Stimulated activated naive CD8-positive, alpha-beta T cell treated with anti-CD3 and anti-CD28 coated beads, Interleukin-15, amount 100 ng/mL, for 72 hours (primary cell): ENCODE results near the gene LTBP1.

Experiments
- ATAC-seq: fragments of 150-1000 bp; cut with Tn5 transposase; 2 replicates; pipeline ENCODE4 v1.10.0; 2021; ENCODE audit warnings: mild to moderate bottlenecking, moderate library complexity
- DNase-seq, 2 donors: peaks; one replicate each; pipeline ENCODE4 v3.0.0; 2021 to 2022
- H3K27ac Mint-ChIP-seq, 2 donors: one replicate each; pipeline ENCODE4 v1.8.0; 2022; ENCODE audit warnings: mild to moderate bottlenecking in 2 of 2, mixed read lengths in 2 of 2, moderate library complexity in 2 of 2
- H3K27me3 Mint-ChIP-seq: one replicate; pipeline ENCODE4 v1.8.0; 2022; ENCODE audit warnings: mixed read lengths
- H3K4me1 Mint-ChIP-seq: one replicate; pipeline ENCODE4 v1.8.0; 2022; ENCODE audit warnings: mild to moderate bottlenecking, mixed read lengths
- H3K4me3 Mint-ChIP-seq, 2 donors: one replicate each; pipeline ENCODE4 v1.8.0; 2022; ENCODE audit warnings: mild to moderate bottlenecking in 2 of 2, mixed read lengths in 2 of 2, moderate library complexity in 1 of 2
- H3K9me3 Mint-ChIP-seq, 2 donors: one replicate each; pipeline ENCODE4 v1.8.0; 2022; ENCODE audit warnings: mixed read lengths in 2 of 2

The LTBP1 gene

DNA sequence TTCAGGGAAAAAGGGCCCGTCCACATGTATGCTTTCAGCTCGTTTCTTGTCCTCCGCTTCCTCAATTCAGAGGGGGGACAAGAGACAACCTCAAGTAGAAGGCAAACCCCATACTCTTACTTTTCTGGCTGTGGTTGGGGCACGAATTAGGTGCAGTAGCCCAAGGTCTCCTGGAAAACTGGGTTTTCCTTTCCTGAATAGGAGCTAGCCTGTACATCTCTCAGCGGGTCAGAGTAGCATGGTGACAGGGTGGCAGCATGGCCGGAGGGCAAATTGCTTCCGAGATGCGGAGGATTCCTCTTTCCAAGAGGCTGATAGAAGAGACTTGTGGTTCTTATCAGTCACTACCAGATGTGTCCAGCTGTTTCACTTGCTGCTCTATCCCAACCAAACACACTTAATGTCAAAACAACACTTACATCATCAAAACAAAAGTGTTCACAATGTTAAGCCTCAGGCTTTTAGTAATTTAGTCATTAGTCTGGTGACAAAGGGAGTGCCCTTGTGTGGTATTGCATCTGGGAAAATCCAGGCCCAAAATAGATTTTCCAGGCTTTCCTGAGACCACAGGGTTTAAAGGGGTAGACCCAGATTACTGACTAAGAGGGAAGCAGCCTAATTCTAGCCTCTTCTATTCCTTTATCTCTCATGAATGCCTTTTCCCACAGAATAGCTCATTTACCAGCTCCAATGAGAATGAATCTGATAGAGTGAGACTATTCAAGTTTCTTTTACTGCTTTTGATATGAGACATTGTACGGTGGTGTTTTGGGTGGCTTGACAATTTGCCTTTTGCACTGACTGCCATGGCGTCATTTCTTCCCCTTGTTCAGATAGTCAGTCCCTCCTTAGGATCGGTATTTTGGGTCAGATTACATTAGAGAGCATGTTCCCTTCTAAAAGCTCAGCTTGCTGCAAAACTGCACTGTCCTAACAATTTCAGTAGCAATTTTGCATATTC is 162.0 kb downstream of the LTBP1 start:
- DNase-seq = no peak
- no peak overlapping the region for H3K27ac Mint-ChIP-seq
- H3K9me3 Mint-ChIP-seq = no peaks in the 10 kb centered on the region
- ATAC-seq = no peak
- H3K4me1 Mint-ChIP-seq = no peaks in the 10 kb centered on the region
- peaks cover 41% of the 10 kb centered on the region for H3K27me3 Mint-ChIP-seq
- no peak overlapping the region for H3K4me3 Mint-ChIP-seq

DNA sequence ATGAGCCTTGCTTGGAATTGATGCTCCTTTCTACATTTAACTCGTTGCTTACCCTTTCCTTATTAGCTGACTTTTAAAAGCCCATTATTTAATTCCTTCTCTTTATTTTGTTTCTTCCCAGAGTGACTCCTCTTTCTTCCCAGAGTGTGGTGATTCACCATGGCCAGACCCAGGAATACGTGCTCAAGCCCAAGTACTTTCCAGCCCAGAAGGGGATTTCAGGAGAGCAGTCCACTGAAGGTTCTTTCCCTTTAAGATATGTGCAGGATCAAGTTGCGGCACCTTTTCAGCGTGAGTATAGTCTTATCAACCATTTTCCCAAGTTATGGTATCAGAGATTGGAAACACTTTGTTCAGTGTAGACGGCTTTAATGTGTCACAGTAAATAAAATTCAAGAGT is 163.7 kb downstream of the LTBP1 start:
- ATAC-seq (no peak), DNase-seq (no peak)
- peaks cover 33% of the 10 kb centered on the region for H3K27me3 Mint-ChIP-seq
- H3K9me3 Mint-ChIP-seq = no peaks in the 10 kb centered on the region
- no peaks in the 10 kb centered on the region for H3K4me1 Mint-ChIP-seq
- H3K27ac Mint-ChIP-seq = no peak overlapping the region
- H3K4me3 Mint-ChIP-seq = no peak overlapping the region

DNA sequence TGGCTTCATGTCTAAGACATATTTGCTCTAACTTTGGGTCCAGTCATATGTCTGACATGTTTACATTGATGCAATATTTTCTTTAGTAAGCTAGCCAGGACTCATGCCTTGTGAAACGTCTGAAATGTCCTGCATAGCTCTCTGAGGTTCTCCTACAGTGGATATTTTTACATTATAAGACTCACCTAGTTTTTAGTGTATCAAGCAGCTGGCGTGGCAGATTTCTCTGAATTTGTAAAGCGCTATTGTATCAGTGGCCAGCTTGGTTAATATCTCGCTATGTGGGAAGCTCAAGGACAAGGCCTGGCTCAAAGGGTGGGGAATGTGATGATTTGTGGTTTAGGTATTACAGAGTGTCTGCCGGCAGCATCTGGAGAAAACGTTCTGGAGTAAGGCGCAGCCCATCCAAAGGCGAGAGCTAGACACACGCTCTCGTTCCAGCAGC is 164.3 kb downstream of the LTBP1 start:
- no peak overlapping the region for H3K4me3 Mint-ChIP-seq
- no peak for ATAC-seq

DNA sequence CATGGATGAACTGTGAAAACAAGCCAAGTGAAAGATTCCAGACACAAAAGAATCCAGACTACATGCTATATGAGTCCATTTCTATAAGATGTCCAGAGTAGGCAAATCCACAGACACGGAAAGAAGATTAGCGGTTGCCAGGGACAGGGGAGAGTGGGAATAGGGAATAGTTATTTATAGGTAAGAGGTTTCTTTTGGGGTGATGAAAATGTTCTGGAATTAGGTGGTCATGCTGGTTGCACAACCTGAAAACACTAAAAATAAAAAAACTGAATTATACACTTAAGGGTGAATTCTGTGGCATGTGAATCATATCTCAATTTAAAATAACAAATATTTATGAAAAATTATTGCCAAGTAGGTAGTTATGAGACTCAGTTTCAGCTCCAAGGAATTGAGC is 168.4 kb downstream of the LTBP1 start:
- no peak for ATAC-seq
- H3K4me3 Mint-ChIP-seq = no peak overlapping the region
- no peaks in the 10 kb centered on the region for H3K4me1 Mint-ChIP-seq
- no peak overlapping the region for H3K27ac Mint-ChIP-seq
- DNase-seq = no peak
- peaks cover 0 to 1% of the 10 kb centered on the region in 2 donors for H3K9me3 Mint-ChIP-seq
- peaks cover 22% of the 10 kb centered on the region for H3K27me3 Mint-ChIP-seq

More for the DNA sequence above, 164.3 kb downstream of the LTBP1 start:
- no peaks in the 10 kb centered on the region for H3K4me1 Mint-ChIP-seq
- peaks cover 33% of the 10 kb centered on the region for H3K27me3 Mint-ChIP-seq
- H3K27ac Mint-ChIP-seq = peak overlapping the region in 1 of 2 donors; percentile 12
- no peaks in the 10 kb centered on the region for H3K9me3 Mint-ChIP-seq
- no peak for DNase-seq

DNA sequence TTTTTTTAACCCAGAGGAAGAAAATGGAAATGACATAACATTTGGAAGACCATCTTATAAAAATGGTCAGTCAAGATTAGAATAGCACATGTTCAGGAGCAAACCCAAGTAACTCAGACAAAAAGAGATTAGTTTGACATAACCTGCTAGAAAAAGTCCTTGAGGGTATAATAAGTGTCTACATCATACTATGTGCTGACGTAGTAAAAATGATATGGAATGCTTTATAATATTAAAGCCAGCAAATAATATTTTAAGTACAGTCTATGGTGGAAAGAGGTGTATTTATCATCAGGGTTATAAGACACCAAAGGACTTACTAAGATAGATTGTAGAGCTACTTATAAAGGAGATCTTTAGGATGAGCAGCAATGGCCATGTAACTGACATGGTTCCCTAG is 169.0 kb downstream of the LTBP1 start:
- H3K4me1 Mint-ChIP-seq = no peaks in the 10 kb centered on the region
- peaks cover 0 to 5% of the 10 kb centered on the region in 2 donors for H3K9me3 Mint-ChIP-seq
- ATAC-seq = no peak
- DNase-seq = no peak
- no peak overlapping the region for H3K4me3 Mint-ChIP-seq
- H3K27ac Mint-ChIP-seq = no peak overlapping the region
- H3K27me3 Mint-ChIP-seq = peaks cover 17% of the 10 kb centered on the region

DNA sequence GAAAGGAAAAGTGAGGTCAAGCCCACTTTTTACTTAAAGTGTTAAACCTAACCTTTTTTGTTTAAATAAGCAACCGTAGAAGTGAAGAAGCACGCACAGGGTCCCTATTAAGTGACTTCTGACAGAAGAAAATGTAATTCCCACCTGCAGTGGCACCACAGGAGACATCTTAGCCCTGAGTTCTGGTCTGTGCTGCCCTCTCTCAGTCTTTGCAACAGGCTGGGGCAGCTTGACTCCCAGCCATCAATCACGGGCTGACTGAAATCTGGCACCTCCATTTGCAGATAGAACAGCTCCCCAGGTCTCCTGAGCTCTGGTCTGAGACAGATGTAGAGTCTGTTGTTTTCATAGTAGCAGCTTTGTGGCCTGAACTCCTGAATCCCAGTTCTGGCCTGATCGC is 170.0 kb downstream of the LTBP1 start:
- Mint-ChIP-seq H3K4me3 (no peak overlapping the region), H3K9me3 (peaks cover 0 to 5% of the 10 kb centered on the region in 2 donors), H3K27me3 (peaks cover 9% of the 10 kb centered on the region), H3K4me1 (no peaks in the 10 kb centered on the region), H3K27ac (no peak overlapping the region)
- DNase-seq = no peak
- no peak for ATAC-seq

DNA sequence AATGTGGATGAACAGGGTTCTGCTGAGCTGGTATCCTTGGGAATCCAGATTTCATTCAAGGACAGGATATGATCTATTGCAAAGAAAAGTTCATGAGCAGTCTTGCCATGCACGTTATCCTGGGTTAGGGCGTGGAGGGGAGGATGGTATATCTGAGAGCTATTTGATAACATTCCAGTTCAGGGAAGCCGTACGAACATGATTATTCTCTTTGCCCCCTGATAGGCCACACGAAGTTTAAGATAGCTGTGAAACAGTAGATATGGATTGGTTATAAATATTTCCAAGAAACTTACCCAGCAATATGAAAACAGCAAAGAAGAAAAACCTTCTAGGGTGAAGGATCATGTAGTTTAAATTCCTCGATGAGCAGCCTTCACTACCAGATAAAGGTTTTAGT is 171.9 kb downstream of the LTBP1 start:
- ATAC-seq (no peak), DNase-seq (no peak)
- H3K4me1 Mint-ChIP-seq = no peaks in the 10 kb centered on the region
- peaks cover 9% of the 10 kb centered on the region for H3K27me3 Mint-ChIP-seq
- no peak overlapping the region for H3K27ac Mint-ChIP-seq
- H3K4me3 Mint-ChIP-seq = no peak overlapping the region
- H3K9me3 Mint-ChIP-seq = peaks cover 0 to 5% of the 10 kb centered on the region in 2 donors

DNA sequence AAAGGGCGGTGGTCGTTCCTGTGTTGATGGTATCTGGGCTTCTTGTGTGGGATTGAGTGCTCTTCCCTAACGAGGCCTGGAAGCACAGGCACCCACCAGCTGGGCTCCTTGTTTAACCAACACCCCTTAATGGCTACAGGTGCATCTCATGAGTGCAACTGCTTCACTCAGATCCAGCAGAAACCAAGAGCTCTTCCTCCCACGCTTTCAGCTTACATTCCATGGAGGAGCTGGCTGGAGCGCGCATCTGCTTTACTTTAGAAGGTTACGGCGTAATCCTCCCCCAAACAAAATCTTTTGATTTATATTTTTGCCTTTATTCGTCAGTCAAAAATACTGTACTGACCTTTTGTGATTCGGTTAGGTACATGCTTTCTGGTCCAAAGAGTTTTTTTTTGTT is 174.7 kb downstream of the LTBP1 start:
- Mint-ChIP-seq H3K4me1 (no peaks in the 10 kb centered on the region), H3K9me3 (peaks cover 0 to 5% of the 10 kb centered on the region in 2 donors), H3K27me3 (peaks cover 9% of the 10 kb centered on the region), H3K4me3 (no peak overlapping the region), H3K27ac (no peak overlapping the region)
- DNase-seq = no peak
- no peak for ATAC-seq

DNA sequence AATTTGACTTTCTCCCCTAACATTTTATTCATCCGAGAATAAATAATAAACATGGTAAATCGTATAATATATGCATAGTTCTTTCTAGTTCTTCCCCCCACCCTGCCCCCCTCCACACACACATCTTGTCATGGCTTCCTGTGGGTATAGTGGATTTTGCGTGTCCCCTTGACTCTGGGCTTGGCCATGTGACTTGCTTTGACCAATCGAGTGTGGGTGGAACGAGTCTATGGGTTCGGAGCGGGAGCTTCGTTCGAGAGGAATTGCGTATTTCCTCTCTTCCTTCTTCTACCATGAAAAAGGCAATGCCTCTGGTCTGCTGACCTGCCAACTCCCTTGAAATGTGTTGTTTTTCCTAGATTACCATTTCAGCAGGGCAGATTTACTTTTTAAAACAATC is 175.2 kb downstream of the LTBP1 start:
- Mint-ChIP-seq H3K9me3 (peaks cover 0 to 5% of the 10 kb centered on the region in 2 donors), H3K4me1 (no peaks in the 10 kb centered on the region), H3K27me3 (peaks cover 9% of the 10 kb centered on the region), H3K4me3 (no peak overlapping the region), H3K27ac (no peak overlapping the region)
- DNase-seq = no peak
- ATAC-seq = no peak

DNA sequence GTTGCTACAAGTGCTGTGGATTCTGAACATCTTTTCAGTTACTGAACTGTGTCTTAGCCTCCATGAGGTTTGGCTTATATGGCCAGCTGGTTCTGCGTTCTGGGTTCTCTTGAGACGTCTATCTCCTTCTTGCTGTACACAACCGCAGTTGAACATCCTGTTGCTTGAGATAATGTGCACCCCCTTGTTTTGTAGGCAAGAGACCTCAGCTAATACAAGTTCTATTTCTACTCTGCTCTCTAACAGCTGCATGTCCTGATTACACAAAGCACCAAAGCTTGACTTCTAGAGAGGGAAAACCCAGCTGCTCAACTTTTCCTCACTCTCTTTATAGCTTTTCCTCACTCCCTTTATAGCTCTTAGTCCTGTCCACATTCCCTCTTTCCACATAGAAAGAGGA is 176.0 kb downstream of the LTBP1 start:
- Mint-ChIP-seq H3K27ac (peak overlapping the region in 1 of 2 donors; percentile 6), H3K27me3 (peaks cover 2% of the 10 kb centered on the region), H3K4me3 (no peak overlapping the region), H3K4me1 (no peaks in the 10 kb centered on the region), H3K9me3 (peaks cover 0 to 5% of the 10 kb centered on the region in 2 donors)
- no peak for DNase-seq
- ATAC-seq = no peak

DNA sequence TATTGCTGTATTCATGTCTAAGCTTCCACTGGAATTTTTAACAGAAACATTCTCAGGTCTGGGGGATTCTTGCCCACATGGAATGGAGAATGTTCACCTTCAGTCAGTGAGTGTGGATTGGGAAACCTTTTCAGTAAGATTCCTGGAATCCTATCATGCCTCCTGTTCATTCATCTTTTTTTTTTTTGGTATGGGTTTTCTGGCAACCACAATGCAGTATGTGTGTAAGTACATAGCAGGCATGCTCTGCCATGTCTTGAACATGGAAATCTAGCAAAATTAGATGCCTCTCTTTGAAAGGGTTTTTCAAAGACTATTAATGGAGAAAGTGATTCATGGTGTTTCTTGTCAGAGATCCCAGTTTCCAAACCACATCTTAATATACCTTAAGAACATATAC is 176.5 kb downstream of the LTBP1 start:
- H3K9me3 Mint-ChIP-seq = peaks cover 0 to 5% of the 10 kb centered on the region in 2 donors
- no peak overlapping the region for H3K4me3 Mint-ChIP-seq
- ATAC-seq = no peak
- no peaks in the 10 kb centered on the region for H3K27me3 Mint-ChIP-seq
- no peaks in the 10 kb centered on the region for H3K4me1 Mint-ChIP-seq
- H3K27ac Mint-ChIP-seq = no peak overlapping the region
- no peak for DNase-seq

DNA sequence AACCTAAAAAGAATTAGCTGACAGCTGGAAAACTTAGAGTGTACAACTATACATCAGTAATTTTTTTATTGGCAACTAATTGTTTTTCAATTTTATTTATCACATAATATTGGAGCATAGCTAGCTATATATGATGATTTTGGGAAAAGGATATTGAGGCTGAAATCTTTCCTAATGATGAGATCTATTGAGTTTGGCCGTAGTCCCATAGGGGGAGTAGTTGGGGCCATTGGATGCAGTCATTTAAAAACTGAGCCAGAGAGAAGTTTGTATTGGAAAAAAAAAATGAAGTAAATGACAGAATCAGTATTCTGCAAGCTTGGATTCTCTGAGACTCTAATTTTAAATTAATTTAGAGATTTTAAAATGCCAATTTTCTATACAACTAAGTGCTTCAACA is 179.8 kb downstream of the LTBP1 start:
- Mint-ChIP-seq H3K27ac (no peak overlapping the region), H3K4me1 (no peaks in the 10 kb centered on the region), H3K9me3 (no peaks in the 10 kb centered on the region), H3K27me3 (peaks cover 5% of the 10 kb centered on the region), H3K4me3 (no peak overlapping the region)
- DNase-seq = no peak
- no peak for ATAC-seq

DNA sequence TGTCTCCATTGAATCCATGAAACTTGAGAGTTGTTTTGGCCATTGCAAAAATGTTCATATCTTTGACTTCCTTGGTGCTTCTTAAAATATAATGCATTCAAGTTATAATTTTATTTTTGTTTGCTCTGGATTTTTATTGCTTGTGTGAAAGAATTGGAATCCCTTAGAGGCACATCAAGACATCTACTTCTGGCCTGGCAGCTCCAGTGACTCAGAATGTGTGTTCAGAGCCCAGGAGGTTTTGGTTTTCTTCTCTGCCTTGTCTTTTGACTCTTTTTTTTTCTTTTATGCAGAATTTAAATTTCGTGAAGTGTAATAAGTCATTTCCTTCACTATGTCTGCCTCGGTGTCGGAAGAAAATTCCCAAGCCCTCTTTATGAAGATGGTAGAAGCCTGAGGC is 180.2 kb downstream of the LTBP1 start:
- ATAC-seq (no peak), DNase-seq (no peak)
- no peak overlapping the region for H3K27ac Mint-ChIP-seq
- H3K9me3 Mint-ChIP-seq = no peaks in the 10 kb centered on the region
- H3K27me3 Mint-ChIP-seq = peaks cover 5% of the 10 kb centered on the region
- no peak overlapping the region for H3K4me3 Mint-ChIP-seq
- no peaks in the 10 kb centered on the region for H3K4me1 Mint-ChIP-seq

DNA sequence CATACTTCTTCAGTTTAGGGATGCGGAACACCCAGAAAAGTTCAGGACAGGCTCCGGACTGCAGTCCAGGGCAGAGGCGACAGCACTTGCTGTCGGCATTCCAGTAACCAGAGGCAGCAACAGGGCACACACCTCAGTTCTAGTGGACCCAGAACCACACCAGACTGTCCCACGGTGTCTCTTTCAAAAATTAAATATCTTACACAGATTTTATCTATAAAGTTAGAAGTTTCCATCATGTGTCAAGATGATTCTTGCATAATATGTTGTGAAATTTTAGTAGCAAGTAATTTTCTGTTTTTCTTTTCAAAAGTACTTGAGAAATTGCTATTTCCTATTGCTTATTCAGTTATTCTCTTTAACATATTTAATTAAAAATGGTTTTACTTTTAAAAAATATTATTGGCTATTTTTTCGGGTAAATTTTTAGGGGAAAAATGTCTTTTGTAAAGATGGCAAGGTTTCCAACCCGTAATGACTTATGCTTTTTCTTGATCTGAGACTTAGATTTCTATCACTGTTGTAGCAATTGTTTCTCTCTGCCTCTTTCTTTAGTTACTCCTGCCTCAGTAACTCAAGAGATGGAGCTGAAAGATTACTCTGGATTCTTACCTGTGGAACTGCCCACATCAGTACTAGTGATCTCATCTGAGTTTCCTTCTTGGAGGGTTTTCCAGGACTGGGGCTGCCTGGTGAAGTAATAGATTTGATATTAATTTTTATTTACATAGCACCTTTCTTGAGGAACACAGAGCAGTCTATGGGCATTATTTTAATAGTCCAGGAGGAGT is 182.7 kb downstream of the LTBP1 start:
- Mint-ChIP-seq H3K4me3 (no peak overlapping the region), H3K4me1 (no peaks in the 10 kb centered on the region), H3K27me3 (peaks cover 5% of the 10 kb centered on the region), H3K9me3 (no peaks in the 10 kb centered on the region), H3K27ac (no peak overlapping the region)
- no peak for DNase-seq
- no peak for ATAC-seq

DNA sequence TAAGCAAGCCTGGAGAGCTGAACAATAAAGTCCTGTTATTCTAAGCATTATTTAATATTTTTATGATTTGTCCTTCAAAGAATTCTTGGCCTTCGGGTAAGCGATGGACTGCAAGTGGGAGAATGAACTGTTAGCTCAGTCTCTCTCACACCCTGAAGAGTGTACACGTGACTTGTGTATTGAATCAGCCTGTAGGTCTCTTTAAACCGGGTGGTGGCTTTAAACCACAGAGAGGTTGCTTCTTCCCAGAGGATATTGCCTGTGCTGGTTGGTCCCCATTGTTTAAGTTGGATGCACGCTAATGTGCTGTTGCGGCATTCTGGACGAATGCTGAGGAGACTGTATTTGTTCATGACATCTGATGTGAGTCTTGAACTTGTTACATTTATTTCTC is 183.3 kb downstream of the LTBP1 start:
- ATAC-seq (no peak), DNase-seq (no peak)
- peaks cover 5% of the 10 kb centered on the region for H3K27me3 Mint-ChIP-seq
- no peaks in the 10 kb centered on the region for H3K9me3 Mint-ChIP-seq
- H3K4me3 Mint-ChIP-seq = no peak overlapping the region
- H3K27ac Mint-ChIP-seq = no peak overlapping the region
- no peaks in the 10 kb centered on the region for H3K4me1 Mint-ChIP-seq

DNA sequence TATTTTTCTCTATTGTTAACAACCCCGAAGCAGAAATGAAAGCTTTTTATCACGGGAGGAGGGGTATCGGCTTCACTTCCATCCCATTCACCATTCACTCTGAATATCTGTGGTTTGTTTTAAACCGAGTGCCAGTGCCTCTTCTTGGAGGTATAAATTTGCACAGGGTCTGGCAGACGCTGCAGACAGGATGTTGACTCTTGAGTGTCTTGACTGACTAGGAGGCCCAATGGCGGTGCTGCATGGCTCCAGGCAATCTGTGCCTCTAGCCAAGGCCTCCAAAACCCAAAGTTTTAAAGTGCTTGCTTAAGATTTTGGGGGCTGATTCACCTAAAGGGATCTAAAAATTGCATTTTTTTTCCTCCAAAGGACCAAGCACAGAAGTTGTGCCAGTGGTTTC is 183.8 kb downstream of the LTBP1 start:
- Mint-ChIP-seq H3K27ac (no peak overlapping the region), H3K4me3 (no peak overlapping the region), H3K27me3 (peaks cover 5% of the 10 kb centered on the region), H3K4me1 (no peaks in the 10 kb centered on the region), H3K9me3 (no peaks in the 10 kb centered on the region)
- no peak for ATAC-seq
- no peak for DNase-seq
